CD4-positive, alpha-beta T cell treated with Interleukin-10 for 1 hour (primary cell): ENCODE data around the gene SPPL3.
"Not testable (repeated sequence)": the region's sequence is repeated elsewhere in the genome, so short reads cannot be mapped to it uniquely, and the experiment has no call there.

Experiments
- DNase-seq: peaks from one replicate; pipeline ENCODE4 v3.0.0-alpha.2; 2020

The SPPL3 gene

DNA sequence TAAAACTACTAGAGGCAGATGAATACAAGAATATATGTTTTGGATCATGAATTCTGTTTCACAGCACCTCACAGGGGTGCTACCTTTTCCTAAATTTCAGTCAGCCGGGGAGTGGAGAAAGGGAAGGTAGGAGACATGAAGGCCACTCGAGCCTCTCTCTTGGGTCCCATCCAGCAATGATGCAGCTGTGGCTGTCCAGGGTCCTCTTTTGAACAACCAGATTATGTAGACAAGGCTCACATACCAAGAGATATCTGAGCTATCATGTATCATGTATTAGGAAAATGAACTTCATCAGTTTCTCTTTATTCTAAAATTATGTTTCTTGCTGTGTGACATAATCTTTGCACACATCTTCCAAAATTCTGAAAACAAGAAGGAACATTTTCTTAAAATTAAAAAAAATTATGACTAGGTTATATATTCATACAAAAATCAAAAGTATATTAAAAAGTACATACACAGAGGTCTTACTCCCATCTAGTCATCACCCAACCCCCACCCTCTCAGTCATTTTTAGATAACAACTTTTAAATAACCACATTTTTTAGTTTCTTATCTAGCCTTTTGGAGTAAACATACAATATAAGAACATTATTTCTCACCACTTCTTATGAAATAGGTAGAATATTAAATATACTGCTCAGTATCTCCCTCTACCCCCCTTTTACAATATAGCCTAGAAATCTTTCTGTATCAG is 89.8 kb downstream of the SPPL3 start:
- DNase-seq = no peak

GRCh38 chr12:120813588-120814153 is 90.5 kb downstream of the SPPL3 start:
- DNase-seq = no peak

DNA sequence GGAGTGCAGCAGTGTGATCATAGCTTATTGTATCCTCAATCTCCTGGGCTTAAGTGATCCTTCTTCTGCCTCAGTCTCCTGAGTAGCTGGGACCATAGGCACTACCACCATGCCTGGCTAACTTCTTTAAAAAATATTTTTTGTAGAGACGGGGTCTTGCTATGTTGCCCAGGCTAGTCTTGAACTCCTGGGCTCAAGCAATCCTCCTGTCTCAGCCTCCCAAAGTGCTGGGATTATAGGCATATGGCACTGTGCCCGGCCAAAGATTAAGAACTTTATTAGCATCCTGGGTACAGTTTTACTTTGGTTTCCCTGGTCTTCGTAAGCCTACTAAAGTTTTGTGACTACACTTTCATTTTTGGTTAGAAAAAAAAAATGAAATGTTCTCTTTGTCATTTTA is 94.1 kb downstream of the SPPL3 start:
- no peak for DNase-seq

GRCh38 chr12:120804428-120804827 is 99.7 kb downstream of the SPPL3 start:
- DNase-seq = no peak

- DNase-seq = no peak
Observed at GRCh38 chr12:120801146-120801545, 103.0 kb downstream of the SPPL3 start.

DNA sequence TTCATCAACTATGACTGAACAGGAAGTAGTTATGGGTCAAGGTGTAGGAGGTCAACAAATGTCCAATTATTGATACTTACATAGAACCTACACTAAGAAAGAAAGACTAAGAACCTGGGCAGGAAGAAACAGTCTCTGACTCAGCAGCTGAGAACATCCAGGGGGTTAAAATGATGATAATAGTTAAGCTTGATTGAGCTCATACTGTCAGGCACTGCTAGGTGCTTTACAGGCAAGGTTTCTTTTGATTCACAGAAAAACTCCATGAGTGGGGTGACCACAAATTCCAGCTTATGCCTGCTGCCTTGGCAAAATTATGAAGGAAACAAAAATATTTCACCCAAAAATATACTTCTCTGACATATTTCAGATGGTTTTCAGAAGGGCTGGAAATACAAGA is 103.5 kb downstream of the SPPL3 start:
- DNase-seq = no peak

- no peak for DNase-seq
Observed at GRCh38 chr12:120799243-120800045, 104.7 kb downstream of the SPPL3 start.

DNA sequence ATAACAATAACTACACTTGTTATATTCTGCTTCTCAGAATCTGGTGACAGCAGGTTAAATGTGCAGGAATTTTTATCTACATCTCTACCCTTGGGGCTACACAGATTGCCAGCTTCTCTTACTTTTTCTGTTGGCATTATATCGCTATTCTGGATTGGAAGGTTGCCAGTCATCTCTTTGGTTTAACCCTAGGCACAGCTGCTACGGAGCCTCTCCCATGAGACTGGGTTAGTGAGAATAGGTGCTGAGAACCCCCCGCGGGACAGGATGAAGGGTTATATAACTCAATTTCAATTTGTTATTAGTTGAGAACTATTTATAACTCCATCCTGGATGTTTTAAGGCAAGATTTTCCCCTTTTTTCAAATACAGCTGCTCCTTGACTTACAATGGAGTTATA is 105.5 kb downstream of the SPPL3 start:
- DNase-seq = no peak

DNA sequence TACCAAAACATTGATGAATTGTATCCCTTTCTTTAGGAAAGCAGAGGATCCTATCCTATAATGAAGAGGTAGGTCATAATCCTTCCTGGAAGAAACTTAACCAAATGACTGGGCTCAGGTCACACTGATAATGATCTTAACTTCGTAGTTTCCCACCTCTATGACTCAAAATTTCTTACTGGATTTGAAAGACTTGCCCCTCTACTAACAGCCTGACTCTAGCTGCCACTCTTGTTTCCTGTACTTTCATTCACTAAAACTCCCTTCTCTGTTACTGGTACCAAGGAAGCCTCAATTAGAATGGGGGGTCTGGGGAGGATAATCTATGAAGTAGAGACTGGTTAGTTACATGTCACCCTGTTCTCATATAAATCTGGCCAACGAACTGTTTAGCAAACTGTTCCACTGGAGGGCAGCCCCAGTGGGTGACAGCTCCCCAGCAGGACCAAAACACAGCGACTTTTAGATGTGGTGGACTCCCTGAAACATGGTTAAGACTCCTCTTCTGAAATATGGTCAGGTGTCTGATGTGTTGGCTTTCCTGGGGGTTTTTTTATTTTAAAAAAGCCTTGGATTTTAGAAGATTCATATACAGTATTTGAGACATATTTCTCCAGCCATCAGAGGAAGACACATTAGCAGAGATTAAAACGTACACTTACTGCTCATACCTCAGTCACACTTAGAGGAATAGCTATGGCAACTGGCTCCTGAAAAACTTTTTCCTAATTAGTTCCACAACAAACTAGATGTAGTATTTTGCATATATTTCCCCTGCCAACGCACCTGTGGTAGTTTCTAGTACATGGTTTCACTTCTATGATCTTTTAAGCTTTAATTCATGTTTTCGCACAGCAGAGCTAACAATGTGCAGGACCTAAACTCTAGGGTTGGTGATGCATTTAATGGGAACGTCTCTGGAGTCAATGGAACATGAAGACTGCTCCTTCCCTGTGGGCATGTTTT is 106.2 kb downstream of the SPPL3 start:
- no peak for DNase-seq

DNA sequence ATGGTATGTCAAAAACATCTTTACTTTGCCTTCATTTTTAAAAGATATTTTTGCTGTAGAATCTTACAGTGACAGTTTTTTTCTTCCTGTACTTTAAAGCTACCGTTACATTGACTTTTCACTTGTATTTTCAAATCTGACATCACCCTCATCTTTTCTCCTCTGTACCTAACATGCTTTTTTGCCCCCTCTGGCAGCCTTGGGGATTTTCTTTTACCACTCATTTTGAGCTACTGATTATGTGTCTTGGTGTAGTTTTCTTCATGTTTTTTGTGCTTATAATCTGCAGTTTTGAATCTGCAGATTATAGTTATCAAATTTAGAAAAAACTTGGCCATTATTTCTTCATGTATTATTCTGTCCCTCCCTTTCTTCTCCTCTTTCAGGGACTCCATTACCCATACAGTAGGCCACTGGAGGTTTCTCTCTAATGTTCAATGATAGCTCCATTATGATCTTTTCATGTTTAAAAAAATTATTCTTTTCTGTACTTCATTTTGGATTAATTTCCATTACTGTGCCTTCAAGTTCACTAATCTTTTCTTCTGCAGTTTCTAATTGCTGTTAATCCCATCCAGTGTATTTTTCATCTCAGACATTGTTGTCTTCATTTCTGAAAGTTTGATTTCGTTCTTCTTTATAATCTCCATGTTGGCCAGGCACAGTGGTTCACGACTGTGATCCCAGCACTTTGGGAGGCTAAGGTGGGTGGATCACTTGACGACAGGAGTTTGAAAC is 108.5 kb downstream of the SPPL3 start:
- no peak for DNase-seq

GRCh38 chr12:120793357-120793756 is 110.8 kb downstream of the SPPL3 start:
- DNase-seq = no peak

GRCh38 chr12:120792456-120792855 is 111.7 kb downstream of the SPPL3 start:
- not testable (repeated sequence) for DNase-seq

GRCh38 chr12:120791669-120792176 is 112.4 kb downstream of the SPPL3 start:
- DNase-seq = no peak

- DNase-seq = no peak
Observed at GRCh38 chr12:120790114-120790513, 114.0 kb downstream of the SPPL3 start.

DNA sequence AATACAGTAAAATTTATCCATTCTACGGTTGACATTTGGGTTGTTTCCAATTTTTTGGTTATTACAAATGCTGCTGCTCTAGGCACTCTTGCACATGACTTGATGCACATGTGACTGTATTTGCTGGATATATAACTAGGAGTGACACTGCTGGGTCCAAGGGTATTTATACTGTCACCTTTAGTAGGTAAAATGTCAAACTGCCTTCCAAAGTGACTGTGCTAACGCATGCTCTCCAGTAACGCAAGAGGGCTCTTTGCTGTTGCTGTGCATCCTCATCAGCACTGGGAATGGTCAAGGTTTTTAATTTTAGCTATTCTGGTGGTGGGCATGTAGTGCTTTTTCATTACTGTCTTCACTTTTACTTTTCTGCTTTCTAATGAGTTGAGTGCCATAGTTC is 116.3 kb downstream of the SPPL3 start:
- no peak for DNase-seq

DNA sequence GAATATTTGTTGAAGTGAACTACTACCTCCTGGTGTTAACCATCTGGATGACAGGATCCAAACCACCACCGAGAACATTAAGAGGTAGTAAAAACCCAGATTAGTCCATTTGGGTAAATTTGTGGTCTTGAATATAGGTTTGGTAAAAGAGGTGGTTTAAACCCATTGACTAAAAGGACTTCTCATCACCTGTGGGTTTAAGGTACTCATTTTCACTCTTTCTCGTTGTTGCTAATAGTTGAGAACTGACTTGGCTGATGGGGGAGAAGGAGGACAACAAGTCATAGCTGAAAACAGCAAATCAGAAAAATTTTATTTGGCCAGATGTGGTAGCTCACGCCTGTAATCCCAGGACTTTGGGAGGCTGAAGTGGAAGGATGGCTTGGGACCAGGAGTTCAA is 119.4 kb downstream of the SPPL3 start:
- DNase-seq = no peak

- DNase-seq = no peak
Observed at GRCh38 chr12:120783197-120783596, 121.0 kb downstream of the SPPL3 start.

DNA sequence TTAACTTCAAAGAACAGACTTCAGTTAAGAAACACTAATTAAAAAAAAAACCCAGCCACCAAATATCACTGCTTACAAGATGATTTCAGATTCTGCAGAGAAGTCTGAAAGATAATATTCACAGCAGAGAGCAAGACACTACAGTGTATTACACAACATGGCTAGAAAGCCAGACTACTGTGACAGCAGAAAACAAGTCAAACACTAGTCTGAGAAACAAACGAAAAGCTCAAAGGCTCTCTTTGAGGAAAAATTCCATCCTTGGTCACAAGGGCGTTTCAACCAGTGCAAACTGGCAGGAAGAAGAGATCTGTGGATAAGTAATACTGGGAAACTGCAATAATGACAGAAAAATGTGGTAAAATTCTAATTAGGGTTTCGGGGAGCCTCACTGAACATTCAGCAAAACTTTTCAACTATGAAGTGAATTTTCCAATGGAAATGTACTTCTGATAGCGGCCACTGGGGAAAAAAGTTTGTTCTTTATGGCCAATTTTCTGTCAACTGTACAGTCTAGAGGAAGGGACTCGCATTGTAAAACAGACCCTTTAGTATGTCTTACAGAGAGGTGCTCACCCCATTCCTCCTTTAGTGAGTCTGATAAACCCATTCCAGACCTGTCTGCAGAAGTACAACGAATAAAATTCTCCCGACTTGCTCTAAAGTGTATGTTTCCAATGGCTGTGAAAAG is 128.2 kb downstream of the SPPL3 start:
- no peak for DNase-seq

GRCh38 chr12:120774169-120774916 is 129.8 kb downstream of the SPPL3 start:
- no peak for DNase-seq

DNA sequence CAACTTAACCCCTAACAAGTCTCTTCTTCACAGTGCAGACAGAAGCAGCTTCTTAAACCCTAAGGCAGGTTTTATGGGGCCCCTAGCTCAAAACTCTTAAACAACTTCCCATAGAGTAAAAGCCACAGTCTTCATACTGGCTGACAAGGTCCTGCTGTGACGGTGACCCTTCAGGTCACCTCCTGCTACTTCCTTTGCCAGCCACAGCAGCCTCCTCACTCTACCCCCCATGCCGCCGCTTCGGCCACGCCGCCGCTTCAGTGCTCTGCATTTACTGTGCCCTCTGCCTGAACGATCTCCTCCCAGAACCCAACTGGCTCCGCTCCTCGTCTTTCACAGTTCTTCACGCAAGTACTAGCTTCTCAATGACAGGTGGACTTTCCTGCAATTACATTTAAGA is 133.1 kb downstream of the SPPL3 start:
- no peak for DNase-seq
